HUES48 (cell line): ENCODE measurements around the gene BAG3.
"Not testable (repeated sequence)": the region's sequence is repeated elsewhere in the genome, so short reads cannot be mapped to it uniquely, and the experiment has no call there.

Experiments used
- H3K27ac ChIP-seq: one replicate; pipeline ENCODE4 v1.7.0; 2013; ENCODE audit warnings: low read depth, low read length, inconsistent platforms
- H3K27me3 ChIP-seq: 2 replicates; pipeline ENCODE4 v1.6.1; 2013; ENCODE audit warnings: mild to moderate bottlenecking, low read length; ENCODE audit not compliant: control insufficient read depth, insufficient read depth
- H3K36me3 ChIP-seq: 2 replicates; pipeline ENCODE4 v1.6.1; 2013; ENCODE audit warnings: low read length; ENCODE audit not compliant: control insufficient read depth, insufficient read depth
- H3K4me1 ChIP-seq: 2 replicates; pipeline ENCODE4 v1.6.1; 2013; ENCODE audit warnings: mild to moderate bottlenecking, low read length; ENCODE audit not compliant: control insufficient read depth, insufficient read depth
- H3K4me3 ChIP-seq: 2 replicates; pipeline ENCODE4 v1.5.1; 2013; ENCODE audit warnings: mild to moderate bottlenecking, low read depth, low read length
- H3K9ac ChIP-seq: 2 replicates; pipeline ENCODE4 v1.6.1; 2013; ENCODE audit warnings: mild to moderate bottlenecking, low read depth, low read length, moderate library complexity
- H3K9me3 ChIP-seq: 2 replicates; pipeline ENCODE4 v1.6.1; 2013; ENCODE audit warnings: low read length; ENCODE audit not compliant: control insufficient read depth, insufficient read depth

The BAG3 gene

GRCh38 chr10:119619811-119620210 lies 31.4 kb upstream of the BAG3 start:
- H3K4me1 ChIP-seq: peaks cover 11% of the 10 kb centered on the region; the same call in 1 of the 2 replicates
- not testable (repeated sequence) for H3K4me3 ChIP-seq, H3K9ac ChIP-seq, H3K36me3 ChIP-seq, H3K9me3 ChIP-seq, H3K27ac ChIP-seq, H3K27me3 ChIP-seq

GRCh38 chr10:119620241-119621077 lies 30.7 kb upstream of the BAG3 start:
- peaks cover 11% of the 10 kb centered on the region; the same call in 1 of the 2 replicates for H3K4me1 ChIP-seq
- no peak overlapping the region for H3K4me3 ChIP-seq
- H3K36me3 ChIP-seq: no peaks in the 10 kb centered on the region
- no peaks in the 10 kb centered on the region for H3K27me3 ChIP-seq
- peak overlapping the region; percentile 1 for H3K27ac ChIP-seq
- H3K9ac ChIP-seq: no peak overlapping the region
- no peaks in the 10 kb centered on the region for H3K9me3 ChIP-seq

GRCh38 chr10:119621078-119621384 lies 30.1 kb upstream of the BAG3 start:
- H3K4me1 ChIP-seq: peaks cover 11% of the 10 kb centered on the region; the same call in 1 of the 2 replicates
- H3K36me3 ChIP-seq: no peaks in the 10 kb centered on the region
- no peak overlapping the region for H3K27ac ChIP-seq
- no peaks in the 10 kb centered on the region for H3K27me3 ChIP-seq
- H3K9ac ChIP-seq: no peak overlapping the region
- no peak overlapping the region for H3K4me3 ChIP-seq
- no peaks in the 10 kb centered on the region for H3K9me3 ChIP-seq

GRCh38 chr10:119625570-119626280 lies 25.5 kb upstream of the BAG3 start:
- no peaks in the 10 kb centered on the region for H3K36me3 ChIP-seq
- no peak overlapping the region for H3K4me3 ChIP-seq
- no peaks in the 10 kb centered on the region for H3K4me1 ChIP-seq
- H3K9me3 ChIP-seq: no peaks in the 10 kb centered on the region
- no peaks in the 10 kb centered on the region for H3K27me3 ChIP-seq
- no peak overlapping the region for H3K27ac ChIP-seq
- H3K9ac ChIP-seq: no peak overlapping the region

- no peaks in the 10 kb centered on the region for H3K4me1 ChIP-seq
- H3K4me3 ChIP-seq: no peak overlapping the region
- H3K9me3 ChIP-seq: no peaks in the 10 kb centered on the region
- H3K36me3 ChIP-seq: no peaks in the 10 kb centered on the region
- no peaks in the 10 kb centered on the region for H3K27me3 ChIP-seq
- H3K27ac ChIP-seq: no peak overlapping the region
- H3K9ac ChIP-seq: no peak overlapping the region
Observed at GRCh38 chr10:119630300-119630699, 20.9 kb upstream of the BAG3 start.

- no peaks in the 10 kb centered on the region for H3K9me3 ChIP-seq
- no peak overlapping the region for H3K4me3 ChIP-seq
- H3K36me3 ChIP-seq: no peaks in the 10 kb centered on the region
- H3K27ac ChIP-seq: no peak overlapping the region
- H3K27me3 ChIP-seq: no peaks in the 10 kb centered on the region
- H3K4me1 ChIP-seq: no peaks in the 10 kb centered on the region
- no peak overlapping the region for H3K9ac ChIP-seq
Observed at GRCh38 chr10:119633538-119634218, 17.5 kb upstream of the BAG3 start.

GRCh38 chr10:119634219-119634544 lies 17.0 kb upstream of the BAG3 start:
- no peaks in the 10 kb centered on the region for H3K9me3 ChIP-seq
- H3K27ac ChIP-seq: no peak overlapping the region
- no peaks in the 10 kb centered on the region for H3K4me1 ChIP-seq
- H3K27me3 ChIP-seq: no peaks in the 10 kb centered on the region
- no peaks in the 10 kb centered on the region for H3K36me3 ChIP-seq
- H3K4me3 ChIP-seq: no peak overlapping the region
- no peak overlapping the region for H3K9ac ChIP-seq

- Histone ChIP-seq H3K27me3 (no peaks in the 10 kb centered on the region), H3K36me3 (no peaks in the 10 kb centered on the region), H3K4me1 (no peaks in the 10 kb centered on the region), H3K4me3 (no peak overlapping the region), H3K27ac (no peak overlapping the region), H3K9ac (no peak overlapping the region), H3K9me3 (no peaks in the 10 kb centered on the region)
Observed at GRCh38 chr10:119637631-119638030, 13.5 kb upstream of the BAG3 start.

- Histone ChIP-seq H3K27me3 (no peaks in the 10 kb centered on the region), H3K4me1 (no peaks in the 10 kb centered on the region)
Observed at GRCh38 chr10:119638982-119639381, 12.2 kb upstream of the BAG3 start.

GRCh38 chr10:119640384-119640783 lies 10.8 kb upstream of the BAG3 start:
- Histone ChIP-seq H3K4me3 (no peak overlapping the region), H3K9me3 (no peaks in the 10 kb centered on the region), H3K9ac (no peak overlapping the region), H3K27me3 (no peaks in the 10 kb centered on the region), H3K36me3 (no peaks in the 10 kb centered on the region), H3K4me1 (0 out of 2 replicates have a peak, but pooled peaks cover 3% of the 10 kb centered on the region), H3K27ac (no peak overlapping the region)

More at GRCh38 chr10:119638982-119639381, 12.2 kb upstream of the BAG3 start:
- Histone ChIP-seq H3K9ac (no peak overlapping the region), H3K9me3 (no peaks in the 10 kb centered on the region), H3K4me3 (no peak overlapping the region), H3K36me3 (no peaks in the 10 kb centered on the region), H3K27ac (no peak overlapping the region)
